ENCODE measurements around the gene SLC1A2.
A peak's percentile ranks its signal among the peaks of the same experiment; 100 is the strongest.

The SLC1A2 gene

GRCh38 chr11:35419184-35419829 is at the start of gene SLC1A2:
TSS of gene SLC1A2 (minus strand) at chr11:35419558. CDS start at chr11:35418966, 592 bp downstream.
- H3K4me1 Mint-ChIP-seq, result peaks cover 11% of the 10 kb centered on the region
- no peak within 1 kb of the TSS for H3K27ac Mint-ChIP-seq
- DNase-seq, result peak; percentile 22
- H3K4me3 Mint-ChIP-seq, result peak within 1 kb of the TSS; percentile 68
- ATAC-seq, result peak; percentile 6
- H3K9me3 Mint-ChIP-seq, result no peaks in the 10 kb centered on the region
- peaks cover 77% of the 10 kb centered on the region for H3K27me3 Mint-ChIP-seq
- H3K36me3 Mint-ChIP-seq (ENCODE audit: low read depth), result no peaks in the 10 kb centered on the region

- Mint-ChIP-seq H3K36me3 (ENCODE audit: low read depth) (no peaks in the 10 kb centered on the region), H3K4me3 (no peak overlapping the region), H3K27ac (no peak overlapping the region), H3K9me3 (no peaks in the 10 kb centered on the region), H3K4me1 (no peaks in the 10 kb centered on the region), H3K27me3 (peaks cover 8% of the 10 kb centered on the region)
- DNase-seq (no peak), ATAC-seq (no peak)
These were observed 46.7 kb upstream of the SLC1A2 start for GRCh38 chr11:35466058-35466457.

GRCh38 chr11:35464308-35464707 is 45.0 kb upstream of the SLC1A2 start:
- no peak for ATAC-seq
- DNase-seq, result no peak
- Mint-ChIP-seq H3K27me3 (peaks cover 8% of the 10 kb centered on the region), H3K36me3 (ENCODE audit: low read depth) (no peaks in the 10 kb centered on the region), H3K9me3 (no peaks in the 10 kb centered on the region), H3K4me3 (no peak overlapping the region), H3K4me1 (no peaks in the 10 kb centered on the region), H3K27ac (no peak overlapping the region)

- peaks cover 7% of the 10 kb centered on the region for H3K27me3 Mint-ChIP-seq
These were observed 44.0 kb upstream of the SLC1A2 start for GRCh38 chr11:35463331-35463751.

DNA sequence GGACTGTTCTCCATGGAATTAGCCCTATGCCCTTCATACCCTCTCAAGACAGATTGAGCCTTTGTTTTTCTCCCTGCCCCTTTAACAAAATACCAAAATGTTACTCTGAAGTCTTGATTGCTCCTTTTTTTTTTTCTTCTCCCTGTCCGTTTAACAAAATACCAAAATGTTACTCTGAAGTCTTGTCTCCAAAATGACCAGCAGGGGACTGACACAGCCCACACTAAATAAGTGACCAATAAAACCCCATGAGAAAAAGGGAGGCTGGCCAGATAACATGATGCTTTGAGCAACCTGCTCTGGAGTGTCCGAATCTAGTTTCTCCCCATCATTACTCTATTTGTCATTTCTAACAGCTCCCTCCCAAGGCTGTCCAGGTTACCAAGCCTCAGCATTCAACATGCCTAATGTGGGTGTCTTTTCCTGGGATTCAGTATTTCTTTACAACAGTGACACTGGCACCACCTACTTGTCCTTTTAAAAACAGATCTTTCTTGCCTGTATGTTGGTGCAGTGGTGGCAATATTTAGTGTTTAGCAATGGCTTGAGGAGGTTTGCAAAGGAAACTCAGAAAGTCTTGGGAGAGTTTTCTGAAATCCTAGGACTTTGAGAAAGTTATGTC is 42.7 kb upstream of the SLC1A2 start:
- ATAC-seq (no peak), DNase-seq (no peak)
- H3K4me1 Mint-ChIP-seq, result no peaks in the 10 kb centered on the region
- no peak overlapping the region for H3K27ac Mint-ChIP-seq
- H3K4me3 Mint-ChIP-seq, result no peak overlapping the region
- H3K27me3 Mint-ChIP-seq, result peaks cover 7% of the 10 kb centered on the region
- no peaks in the 10 kb centered on the region for H3K9me3 Mint-ChIP-seq
- H3K36me3 Mint-ChIP-seq (ENCODE audit: low read depth), result no peaks in the 10 kb centered on the region

More at GRCh38 chr11:35463331-35463751, 44.0 kb upstream of the SLC1A2 start:
- Mint-ChIP-seq H3K36me3 (ENCODE audit: low read depth) (no peaks in the 10 kb centered on the region), H3K9me3 (no peaks in the 10 kb centered on the region), H3K4me1 (no peaks in the 10 kb centered on the region), H3K27ac (no peak overlapping the region), H3K4me3 (no peak overlapping the region)
- ATAC-seq (no peak), DNase-seq (no peak)

- ATAC-seq, result no peak
- Mint-ChIP-seq H3K4me3 (no peak overlapping the region), H3K4me1 (no peaks in the 10 kb centered on the region)
These were observed 40.1 kb upstream of the SLC1A2 start for GRCh38 chr11:35459489-35459888.

DNA sequence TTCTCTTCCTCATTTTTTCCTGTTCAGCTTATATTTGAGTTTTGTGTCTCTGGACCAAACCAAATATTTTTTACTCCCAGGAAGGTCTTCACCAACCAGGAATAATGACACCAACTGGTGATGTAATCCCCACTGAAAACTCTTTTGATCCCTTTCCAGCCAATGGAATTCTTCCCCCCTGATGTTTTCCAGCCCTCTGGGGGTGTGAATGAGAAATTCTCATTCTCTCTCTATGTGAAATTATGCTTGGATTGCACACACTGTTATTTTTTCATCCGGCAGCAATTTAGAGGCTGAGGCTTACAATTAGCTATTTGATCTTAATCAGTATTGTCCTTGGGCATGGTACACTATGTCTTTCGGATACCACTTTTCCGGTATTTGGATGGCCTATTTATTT is 39.5 kb upstream of the SLC1A2 start:
- no peaks in the 10 kb centered on the region for H3K36me3 Mint-ChIP-seq (ENCODE audit: low read depth)
- DNase-seq, result no peak
- peaks cover 2% of the 10 kb centered on the region for H3K27me3 Mint-ChIP-seq
- H3K4me3 Mint-ChIP-seq, result no peak overlapping the region
- ATAC-seq, result no peak
- no peaks in the 10 kb centered on the region for H3K9me3 Mint-ChIP-seq
- no peak overlapping the region for H3K27ac Mint-ChIP-seq
- H3K4me1 Mint-ChIP-seq, result no peaks in the 10 kb centered on the region

More at GRCh38 chr11:35459489-35459888, 40.1 kb upstream of the SLC1A2 start:
- no peaks in the 10 kb centered on the region for H3K9me3 Mint-ChIP-seq
- no peaks in the 10 kb centered on the region for H3K36me3 Mint-ChIP-seq (ENCODE audit: low read depth)
- no peak overlapping the region for H3K27ac Mint-ChIP-seq
- DNase-seq, result no peak
- H3K27me3 Mint-ChIP-seq, result peaks cover 2% of the 10 kb centered on the region

- Mint-ChIP-seq H3K27me3 (peaks cover 14% of the 10 kb centered on the region), H3K4me3 (no peak overlapping the region), H3K9me3 (no peaks in the 10 kb centered on the region), H3K4me1 (no peaks in the 10 kb centered on the region), H3K27ac (no peak overlapping the region), H3K36me3 (ENCODE audit: low read depth) (no peaks in the 10 kb centered on the region)
- no peak for DNase-seq
- no peak for ATAC-seq
These were observed 35.0 kb upstream of the SLC1A2 start for GRCh38 chr11:35454362-35454761.

GRCh38 chr11:35436581-35437250 is 17.4 kb upstream of the SLC1A2 start:
- no peaks in the 10 kb centered on the region for H3K9me3 Mint-ChIP-seq

GRCh38 chr11:35433588-35433987 is 14.2 kb upstream of the SLC1A2 start:
- Mint-ChIP-seq H3K36me3 (ENCODE audit: low read depth) (no peaks in the 10 kb centered on the region), H3K27me3 (peaks cover 47% of the 10 kb centered on the region), H3K27ac (no peak overlapping the region), H3K4me3 (no peak overlapping the region), H3K4me1 (no peaks in the 10 kb centered on the region), H3K9me3 (no peaks in the 10 kb centered on the region)
- ATAC-seq, result no peak
- DNase-seq, result no peak

More at GRCh38 chr11:35436581-35437250, 17.4 kb upstream of the SLC1A2 start:
- no peak overlapping the region for H3K4me3 Mint-ChIP-seq
- no peaks in the 10 kb centered on the region for H3K4me1 Mint-ChIP-seq
- ATAC-seq (no peak), DNase-seq (no peak)
- no peak overlapping the region for H3K27ac Mint-ChIP-seq
- peaks cover 47% of the 10 kb centered on the region for H3K27me3 Mint-ChIP-seq
- no peaks in the 10 kb centered on the region for H3K36me3 Mint-ChIP-seq (ENCODE audit: low read depth)

- Mint-ChIP-seq H3K27ac (no peak overlapping the region), H3K4me1 (no peaks in the 10 kb centered on the region)
These were observed 13.1 kb upstream of the SLC1A2 start for GRCh38 chr11:35432464-35432863.

GRCh38 chr11:35427071-35427470 is 7.7 kb upstream of the SLC1A2 start:
- Mint-ChIP-seq H3K27ac (no peak overlapping the region), H3K27me3 (peaks cover 53% of the 10 kb centered on the region), H3K36me3 (ENCODE audit: low read depth) (no peaks in the 10 kb centered on the region), H3K9me3 (no peaks in the 10 kb centered on the region), H3K4me1 (no peaks in the 10 kb centered on the region), H3K4me3 (no peak overlapping the region)
- ATAC-seq (no peak), DNase-seq (no peak)

More at GRCh38 chr11:35432464-35432863, 13.1 kb upstream of the SLC1A2 start:
- no peak for ATAC-seq
- DNase-seq, result no peak
- no peaks in the 10 kb centered on the region for H3K36me3 Mint-ChIP-seq (ENCODE audit: low read depth)
- no peaks in the 10 kb centered on the region for H3K9me3 Mint-ChIP-seq
- peaks cover 44% of the 10 kb centered on the region for H3K27me3 Mint-ChIP-seq
- no peak overlapping the region for H3K4me3 Mint-ChIP-seq

- H3K4me3 Mint-ChIP-seq, result no peak overlapping the region
- no peaks in the 10 kb centered on the region for H3K4me1 Mint-ChIP-seq
- no peak for DNase-seq
- peaks cover 60% of the 10 kb centered on the region for H3K27me3 Mint-ChIP-seq
- H3K27ac Mint-ChIP-seq, result no peak overlapping the region
- H3K36me3 Mint-ChIP-seq (ENCODE audit: low read depth), result no peaks in the 10 kb centered on the region
- no peak for ATAC-seq
- no peaks in the 10 kb centered on the region for H3K9me3 Mint-ChIP-seq
These were observed 7.0 kb upstream of the SLC1A2 start for GRCh38 chr11:35426351-35426750.

GRCh38 chr11:35425603-35426212 is 6.3 kb upstream of the SLC1A2 start:
- Mint-ChIP-seq H3K9me3 (no peaks in the 10 kb centered on the region), H3K27ac (no peak overlapping the region), H3K36me3 (ENCODE audit: low read depth) (no peaks in the 10 kb centered on the region), H3K4me3 (no peak overlapping the region), H3K27me3 (peaks cover 62% of the 10 kb centered on the region), H3K4me1 (no peaks in the 10 kb centered on the region)
- ATAC-seq (no peak), DNase-seq (no peak)

Data from activated naive CD8-positive, alpha-beta T cell treated with anti-CD3 and anti-CD28 coated beads, Interleukin-2, amount 50 U/mL, for 24 hours (primary cell).